Esophagus mucosa (tissue), 1 donor: ENCODE results near the gene GPR173. TPM values are rescaled to one million over a fixed set of nuclear protein-coding genes. Genes with fewer than 3 reads are reported as not detected.

Experiments used
- ATAC-seq: fragments of 200-7000 bp; cut with Tn5 transposase; one replicate; pipeline ENCODE4 v1.9.1; 2020
- total RNA-seq: library from RNA; stranded (reverse); gene quantifications from one replicate; pipeline ENCODE4 v1.2.4, GENCODE V29; 2023
- donor health status: DM: yes; HTN: yes; CAD: no.

Gene GPR173, protein sequence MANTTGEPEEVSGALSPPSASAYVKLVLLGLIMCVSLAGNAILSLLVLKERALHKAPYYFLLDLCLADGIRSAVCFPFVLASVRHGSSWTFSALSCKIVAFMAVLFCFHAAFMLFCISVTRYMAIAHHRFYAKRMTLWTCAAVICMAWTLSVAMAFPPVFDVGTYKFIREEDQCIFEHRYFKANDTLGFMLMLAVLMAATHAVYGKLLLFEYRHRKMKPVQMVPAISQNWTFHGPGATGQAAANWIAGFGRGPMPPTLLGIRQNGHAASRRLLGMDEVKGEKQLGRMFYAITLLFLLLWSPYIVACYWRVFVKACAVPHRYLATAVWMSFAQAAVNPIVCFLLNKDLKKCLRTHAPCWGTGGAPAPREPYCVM
- 0.08 TPM for total RNA-seq

DNA sequence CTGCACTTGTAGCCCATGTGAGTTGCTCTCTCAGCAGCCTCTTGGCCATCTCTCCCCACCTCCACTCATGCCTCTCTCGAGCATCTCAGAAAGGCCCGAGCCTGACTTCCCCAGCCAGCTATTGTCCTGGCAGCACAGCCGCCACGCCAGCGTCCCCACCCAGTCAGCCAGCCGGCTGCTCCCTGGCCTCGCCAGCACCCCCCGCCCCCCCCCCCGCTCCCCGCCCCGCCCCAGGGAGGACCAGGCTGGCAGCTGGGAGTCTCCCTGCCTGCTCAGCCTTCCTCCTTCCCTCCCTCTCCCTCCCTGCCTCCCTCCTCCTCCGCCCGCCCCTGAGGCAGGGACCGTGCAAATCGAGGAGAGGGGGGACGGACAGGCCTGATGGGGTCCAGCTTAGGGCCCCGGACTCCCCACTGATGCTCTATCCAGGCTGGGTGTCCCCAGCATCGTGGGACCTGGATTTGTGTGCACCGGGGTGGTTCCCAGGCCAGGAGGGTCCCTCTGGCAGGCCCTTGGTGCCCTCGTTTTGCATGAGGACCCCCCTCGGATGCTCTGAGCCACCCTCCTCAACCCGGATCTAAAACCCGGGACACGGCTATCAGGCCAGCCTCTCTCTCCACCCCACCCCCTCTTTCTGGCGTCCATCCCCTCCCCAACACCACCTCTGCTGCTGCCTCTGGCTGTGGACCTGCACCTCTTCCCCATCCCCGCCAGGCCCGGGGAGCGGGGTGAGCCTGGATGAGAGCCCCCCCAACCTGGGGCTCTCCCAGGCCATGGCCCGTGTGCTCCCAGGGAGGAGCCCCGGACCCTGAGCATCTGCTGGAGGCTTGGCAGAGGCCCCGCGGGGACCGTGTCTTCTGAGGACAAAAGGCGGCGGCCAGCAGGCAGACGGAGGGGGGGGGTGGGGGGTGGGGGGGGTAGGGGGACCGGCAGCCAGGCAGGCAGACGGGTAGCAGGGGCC, at the start of gene GPR173:
Gene GPR173 (plus strand): TSS at position 621 of the 958 bp plus-strand sequence. CDS start 27,833 bp downstream, outside the sequence.
- peak; percentile 41 for ATAC-seq

DNA sequence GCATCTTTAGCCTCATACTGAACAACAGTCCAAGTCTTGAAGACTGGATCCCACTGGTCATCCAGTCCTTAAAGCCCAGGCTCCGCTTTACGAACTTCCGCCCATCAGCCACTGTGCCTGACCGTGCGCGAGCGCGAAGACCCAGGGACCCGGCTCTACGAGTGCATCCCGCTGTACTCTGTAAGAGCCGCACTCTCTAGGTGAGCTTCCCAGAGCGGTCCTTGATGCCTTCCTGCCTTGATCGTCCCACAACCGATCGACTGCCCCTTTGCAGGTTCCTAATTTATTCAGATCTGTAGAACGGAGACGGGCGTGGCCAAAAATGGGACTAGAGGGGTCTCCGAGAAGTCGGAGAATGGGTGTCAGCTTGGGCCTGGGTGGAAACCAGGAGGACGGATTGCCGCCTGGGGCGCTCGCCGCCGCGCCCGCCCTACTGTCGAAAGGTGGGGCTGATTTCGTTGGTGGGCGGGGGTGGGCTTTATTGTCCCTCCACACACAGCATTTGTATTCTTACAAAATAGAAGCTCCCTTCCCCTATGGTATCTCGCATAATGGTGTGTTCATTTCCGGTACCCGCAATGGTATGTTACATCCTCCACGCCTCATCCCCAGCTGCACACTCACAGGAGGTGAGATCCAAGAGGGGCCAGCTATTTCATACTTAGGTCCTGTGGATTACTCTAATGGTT, 48.0 kb upstream of the GPR173 start:
- ATAC-seq = no peak

DNA sequence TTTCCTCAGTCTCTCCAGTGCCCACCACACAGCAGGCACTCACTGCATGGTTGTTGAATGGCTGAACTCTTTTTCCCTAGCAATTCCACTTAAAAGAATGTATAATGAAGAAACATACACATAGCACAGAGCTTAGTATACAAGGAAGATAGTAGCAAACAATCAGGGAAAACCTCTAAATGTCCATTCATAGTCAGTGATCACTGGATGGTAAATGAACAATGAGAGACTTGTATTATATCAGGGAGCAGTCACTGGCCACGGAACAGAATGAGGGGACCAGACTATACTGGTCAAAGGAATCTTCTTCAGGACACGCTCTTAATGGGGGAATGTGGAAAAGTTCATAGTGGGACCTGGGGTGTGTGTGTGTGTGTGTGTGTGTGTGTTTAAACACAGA, 46.6 kb upstream of the GPR173 start:
- no peak for ATAC-seq

DNA sequence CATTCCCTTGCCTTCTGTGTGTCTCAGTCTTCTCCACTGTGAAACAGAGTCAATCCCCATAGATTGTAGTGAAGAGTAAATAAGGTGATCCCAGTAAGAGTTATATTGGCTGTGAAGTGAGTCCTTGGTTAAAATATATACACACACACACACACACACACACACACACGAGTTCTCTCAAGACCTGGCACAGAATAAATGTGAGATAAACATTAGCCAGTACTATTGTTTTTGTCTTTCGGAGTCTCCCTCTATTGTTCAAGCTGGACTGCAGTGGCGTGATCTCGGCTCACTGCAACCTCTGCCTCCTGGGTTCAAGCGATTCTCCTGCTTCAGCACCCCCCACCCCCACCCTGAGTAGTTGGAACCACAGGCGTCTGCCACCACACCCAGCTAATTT, 45.5 kb upstream of the GPR173 start:
- no peak for ATAC-seq

DNA sequence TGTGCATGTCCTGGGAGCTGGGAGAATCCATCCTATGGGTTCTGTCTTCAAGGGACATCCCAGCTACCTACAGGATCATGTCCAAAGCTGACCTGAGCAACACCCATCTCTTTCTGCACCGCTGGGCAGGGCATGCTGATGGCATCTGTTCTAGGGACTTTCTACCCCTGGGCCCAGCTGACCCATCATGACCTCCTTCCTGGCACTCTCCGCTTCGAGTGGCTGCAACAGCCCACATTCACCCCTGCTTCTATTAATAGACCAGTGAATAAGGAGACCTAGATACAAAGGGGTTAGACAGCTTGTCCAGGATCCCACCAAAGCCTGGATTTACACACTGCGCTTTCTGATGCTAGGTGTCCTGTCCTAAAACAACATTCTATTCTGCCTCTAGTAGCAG, 44.6 kb upstream of the GPR173 start:
- no peak for ATAC-seq

DNA sequence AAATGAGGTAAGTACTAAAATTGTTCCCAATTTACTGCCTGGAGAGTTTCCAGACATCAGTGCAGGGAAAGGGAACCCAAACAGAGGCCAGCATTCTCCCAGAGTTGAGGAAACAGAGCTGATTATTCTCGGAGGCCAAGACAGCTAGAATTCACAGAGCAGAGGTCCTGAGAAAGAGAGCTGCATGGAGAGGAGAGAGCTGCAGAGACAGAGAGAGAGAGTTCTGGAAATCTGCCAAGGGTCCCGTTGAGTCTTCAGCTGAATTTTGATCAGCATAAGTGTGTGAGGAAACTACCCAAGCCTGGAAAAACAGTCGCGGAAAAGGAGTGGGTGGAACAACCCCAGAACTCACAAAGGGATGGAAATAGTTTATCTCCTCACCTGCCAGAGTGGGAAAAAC, 43.8 kb upstream of the GPR173 start:
- ATAC-seq = no peak

DNA sequence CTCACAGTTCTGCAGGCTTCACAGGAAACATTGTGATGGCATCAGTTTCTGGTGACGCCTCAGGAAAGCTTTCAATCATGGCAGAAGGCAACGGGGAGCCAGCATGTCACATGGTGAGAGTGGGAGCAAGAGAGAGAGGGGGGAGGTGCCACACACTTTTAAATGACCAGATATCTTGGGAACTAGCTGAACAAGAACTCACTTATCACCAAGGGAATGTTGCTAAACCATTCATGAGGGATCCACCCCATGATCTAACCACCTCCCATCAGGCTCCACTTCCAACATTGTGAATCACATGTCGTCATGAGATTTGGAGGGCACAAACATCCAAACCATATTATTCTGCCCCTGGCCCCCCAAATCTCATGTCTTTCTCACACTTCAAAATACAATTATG, 43.3 kb upstream of the GPR173 start:
- ATAC-seq = no peak

DNA sequence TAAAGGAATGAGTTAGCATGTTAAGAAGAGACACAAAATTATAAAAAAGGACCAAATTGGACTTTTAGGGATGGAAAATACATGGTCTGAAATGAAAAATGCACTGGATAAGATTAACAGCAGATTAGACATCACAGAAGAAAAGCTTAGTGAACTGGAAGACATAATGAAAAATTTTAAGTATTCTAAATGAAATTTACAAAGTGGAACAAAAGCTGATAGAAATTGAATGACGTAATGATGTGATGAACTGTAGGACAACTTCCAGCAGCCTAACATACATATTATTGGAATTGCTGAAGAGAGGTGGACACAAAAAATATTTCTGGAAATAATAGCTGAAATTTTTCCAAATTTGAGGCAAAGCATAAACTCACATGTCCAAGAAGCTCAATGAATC, 39.6 kb upstream of the GPR173 start:
- no peak for ATAC-seq

DNA sequence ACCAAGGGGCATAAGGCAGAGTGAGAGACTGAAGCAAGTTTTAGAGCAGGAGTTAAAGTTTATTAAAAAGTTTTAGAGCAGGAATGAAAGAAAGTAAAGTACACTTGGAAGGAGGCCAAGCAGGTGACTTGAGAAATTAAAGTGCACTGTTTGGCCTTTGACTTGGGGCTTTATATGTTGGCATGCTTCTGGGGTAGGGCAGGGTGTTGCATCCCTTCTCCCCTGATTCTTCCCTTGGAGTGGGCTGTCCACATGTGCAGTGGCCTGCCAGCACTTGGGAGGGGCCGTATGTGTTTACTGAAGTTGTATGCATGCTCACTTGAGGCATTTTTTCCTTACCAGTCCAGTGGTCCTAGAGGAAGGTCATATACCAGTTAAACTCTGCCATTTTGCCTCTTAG, 35.3 kb upstream of the GPR173 start:
- no peak for ATAC-seq

DNA sequence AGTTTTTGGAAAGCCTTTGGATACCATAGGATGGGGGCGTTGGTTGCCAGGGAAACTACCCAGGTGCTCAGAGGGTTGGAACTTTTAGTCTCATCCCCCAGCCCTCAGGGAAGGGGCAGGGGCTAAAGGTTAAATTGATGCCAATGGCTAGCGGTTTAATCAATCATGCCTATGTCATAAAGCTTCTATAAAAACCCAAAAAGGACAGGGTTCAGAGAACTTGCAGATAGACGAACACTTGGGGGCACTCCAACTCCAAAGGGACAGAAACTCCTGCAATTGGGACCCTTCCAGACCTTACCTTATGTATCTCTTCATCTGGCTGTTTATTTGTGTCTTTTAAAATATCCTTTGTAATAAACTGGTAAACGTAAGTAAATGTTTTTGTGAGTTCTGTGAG, 30.0 kb upstream of the GPR173 start:
- ATAC-seq = no peak

DNA sequence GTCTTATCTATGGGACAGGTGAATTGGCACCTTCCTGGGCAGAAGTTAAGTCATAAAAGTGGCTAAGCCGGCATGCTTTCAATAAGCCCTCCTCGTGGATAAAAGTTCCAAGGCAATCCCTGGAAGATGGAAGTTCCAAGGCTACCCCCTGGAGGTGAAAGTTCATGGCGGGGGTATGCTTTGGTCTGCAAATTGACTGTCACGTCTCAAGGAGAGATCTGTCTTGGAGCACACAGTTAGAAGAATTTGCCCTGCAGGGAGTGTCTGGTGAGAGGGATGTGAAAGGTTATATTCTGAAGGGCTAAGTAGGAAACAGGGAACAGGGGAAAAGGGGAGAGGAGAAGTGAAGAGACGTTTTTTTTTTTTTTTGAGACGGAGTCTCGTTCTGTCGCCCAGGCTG, 26.2 kb upstream of the GPR173 start:
- ATAC-seq = no peak

DNA sequence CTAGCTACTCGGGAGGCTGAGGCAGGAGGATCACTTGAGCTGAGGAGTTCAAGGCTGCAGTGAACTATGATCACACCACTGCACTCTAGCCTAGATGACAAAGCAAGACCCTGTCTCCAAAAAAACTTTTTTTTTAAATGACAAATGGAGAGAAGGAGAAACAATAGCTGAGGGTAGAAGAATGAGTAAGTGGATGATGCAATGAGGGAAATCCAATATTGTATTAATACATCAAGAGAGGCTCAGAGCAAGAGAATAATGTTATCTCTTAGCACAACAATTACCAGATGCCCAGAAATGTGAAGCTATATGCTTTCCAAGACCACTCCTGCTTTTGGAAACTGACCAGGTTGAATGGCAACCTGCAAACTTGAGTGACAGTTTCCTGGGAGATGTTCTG, 19.9 kb upstream of the GPR173 start:
- ATAC-seq = no peak

DNA sequence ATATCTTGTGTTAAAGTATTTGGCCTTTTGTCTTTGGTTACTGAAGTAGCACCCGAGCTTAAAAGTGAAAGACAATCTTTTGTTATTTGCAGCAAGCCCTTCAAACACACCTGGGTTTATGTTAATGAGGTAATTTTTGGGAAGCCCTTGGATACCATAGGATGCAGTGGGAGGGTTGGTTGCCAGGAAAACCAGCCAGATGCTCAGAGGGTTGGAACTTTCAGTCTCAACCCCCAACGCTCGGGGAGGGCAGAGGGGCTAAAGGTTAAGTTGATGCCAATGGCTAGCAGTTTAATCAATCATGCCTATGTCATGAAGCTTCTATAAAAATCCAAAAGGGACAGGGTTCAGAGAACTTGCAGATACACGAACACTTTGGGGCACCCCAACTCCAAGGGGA, 17.2 kb upstream of the GPR173 start:
- no peak for ATAC-seq

DNA sequence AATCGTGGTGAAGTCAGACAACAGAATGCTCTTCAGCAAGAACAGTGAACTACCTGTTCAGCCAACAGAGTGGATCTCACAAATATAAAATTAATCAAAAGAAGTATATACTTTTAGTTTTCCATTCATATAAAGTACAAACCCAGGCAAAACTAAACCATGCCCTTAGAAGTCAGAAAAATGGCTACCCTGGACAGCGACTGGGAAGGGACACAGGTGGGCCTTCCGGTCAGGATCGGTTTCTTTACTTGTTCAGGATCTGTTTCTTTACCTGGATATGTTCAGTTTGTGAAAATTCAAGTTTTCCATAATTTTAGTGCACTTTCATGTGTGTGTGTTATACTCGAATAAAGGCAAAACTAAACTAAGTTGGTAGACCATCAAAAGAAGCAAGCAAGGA, 12.4 kb upstream of the GPR173 start:
- ATAC-seq = no peak

DNA sequence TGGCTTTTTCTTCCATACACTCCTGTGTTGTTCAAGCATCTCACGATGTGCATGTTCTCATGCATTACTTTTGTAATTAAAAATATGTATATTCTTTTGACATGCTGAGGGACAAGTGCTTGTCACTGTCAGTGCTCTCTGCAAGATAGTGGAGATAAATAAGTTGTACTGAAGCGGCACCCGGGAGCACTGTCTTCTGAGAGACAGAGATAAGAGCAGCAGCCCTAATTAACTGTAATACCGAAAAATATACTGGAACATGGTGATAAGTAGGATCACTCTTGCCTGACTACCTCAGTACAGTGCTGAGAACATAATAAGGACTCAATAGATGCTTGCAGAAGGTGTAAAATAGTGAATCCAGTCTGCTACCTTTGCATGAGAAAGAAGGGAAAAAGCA, 9.4 kb upstream of the GPR173 start:
- ATAC-seq = no peak

DNA sequence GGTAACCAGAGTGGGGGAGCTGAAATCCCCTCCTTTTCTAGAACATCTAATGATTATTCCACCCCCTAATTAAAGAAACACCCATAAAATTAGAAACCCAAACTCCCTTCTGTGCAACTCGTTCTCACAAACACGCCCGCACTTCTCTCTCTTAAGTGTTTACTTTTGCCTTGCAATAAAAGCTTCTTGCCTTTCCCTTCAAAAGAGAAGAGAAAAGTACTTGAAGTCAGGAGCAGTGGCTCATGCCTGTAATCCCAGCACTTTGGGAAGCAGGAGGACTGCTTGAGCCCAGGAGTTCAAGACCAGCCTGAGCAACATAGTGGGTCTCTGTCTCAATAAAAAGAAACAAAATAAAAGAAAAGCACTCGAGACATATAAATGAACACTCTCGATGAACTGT, 3.6 kb upstream of the GPR173 start:
- no peak for ATAC-seq

DNA sequence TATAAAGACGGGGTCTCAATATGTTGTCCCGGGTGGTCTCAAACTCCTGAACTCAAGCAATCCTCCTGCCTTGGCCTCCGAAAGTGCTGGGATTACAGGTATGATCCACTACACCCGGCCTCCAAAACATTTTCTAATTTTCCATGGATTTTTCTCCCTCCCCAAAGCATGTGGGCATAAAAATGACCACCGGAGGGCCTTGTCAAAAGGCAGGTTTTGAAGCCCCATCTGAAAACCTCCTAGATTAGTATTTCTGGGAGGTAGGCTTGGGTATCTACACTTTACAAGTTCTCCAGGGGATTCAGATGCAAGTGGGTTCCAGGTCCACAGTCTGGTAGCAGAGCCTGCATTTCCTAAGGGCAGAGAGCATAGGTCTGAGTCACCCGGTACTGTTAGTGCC, 1.4 kb upstream of the GPR173 start:
- no peak for ATAC-seq

DNA sequence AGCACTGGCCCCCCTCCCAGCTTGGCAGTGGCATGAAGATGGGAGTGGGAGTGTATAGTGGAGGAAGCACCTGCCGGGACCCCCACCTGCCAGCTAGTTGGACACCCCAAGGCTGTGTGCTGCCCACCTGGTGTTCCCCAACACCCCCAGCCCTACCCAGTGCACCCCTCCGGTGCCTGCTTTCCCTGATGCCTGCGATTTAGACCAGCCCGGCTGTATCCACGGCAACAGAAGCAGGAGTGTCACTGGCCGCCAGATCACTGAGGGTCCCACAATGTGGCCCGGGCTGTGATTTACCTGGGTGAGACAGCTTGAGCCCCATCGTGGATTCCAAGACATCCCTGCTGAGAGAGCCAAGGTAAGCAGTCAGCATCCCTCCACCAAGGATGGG, 533 bp downstream of the GPR173 start:
- no peak for ATAC-seq

DNA sequence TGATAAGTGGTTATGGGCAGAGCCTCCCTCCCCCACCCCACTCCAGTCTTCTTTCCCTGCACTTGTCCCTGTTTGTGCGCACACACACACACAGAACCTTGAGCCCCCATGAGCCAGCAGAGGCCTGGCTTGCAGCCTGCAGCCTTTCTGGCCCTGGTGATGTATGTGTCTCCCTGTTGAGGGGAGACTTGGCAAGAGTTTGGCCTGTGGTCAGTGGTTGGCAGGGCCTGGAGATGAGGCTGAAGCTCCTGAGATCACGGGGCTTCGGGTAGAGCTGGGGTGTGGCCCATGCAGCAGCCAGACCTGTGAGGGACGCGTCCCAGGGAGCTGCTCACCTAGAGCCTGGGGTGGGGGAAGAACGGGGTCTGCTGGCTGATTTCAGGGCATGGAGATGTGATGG, 2.3 kb downstream of the GPR173 start:
- no peak for ATAC-seq

DNA sequence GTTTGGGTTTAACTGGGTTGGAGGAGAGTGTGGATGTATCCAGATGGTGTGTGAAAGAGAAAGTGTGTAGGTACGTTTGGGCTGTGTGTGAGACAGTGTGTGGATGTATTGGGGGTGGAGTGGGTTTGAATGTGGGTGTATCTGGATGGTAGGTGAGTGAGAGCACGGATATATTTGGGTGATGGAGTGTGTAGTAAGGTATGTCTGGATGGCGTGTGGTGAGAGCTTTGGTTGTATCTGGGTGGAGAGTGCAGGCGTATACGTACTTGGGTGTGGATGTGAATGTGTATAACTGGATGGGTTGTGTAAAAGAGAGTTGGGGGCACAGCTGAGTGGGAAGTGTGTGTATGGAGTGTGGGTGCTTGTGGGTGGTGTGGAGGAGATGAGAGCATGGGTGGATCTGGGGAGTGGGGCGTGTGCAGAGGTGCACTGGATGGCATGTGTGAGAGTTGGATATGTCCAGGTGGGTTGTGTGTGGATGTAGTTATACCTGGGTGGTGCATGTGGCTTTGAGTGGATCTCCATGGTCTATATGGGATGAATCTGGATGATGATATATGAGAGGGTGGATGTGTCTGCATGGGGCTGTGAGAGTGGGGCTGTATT, 6.8 kb downstream of the GPR173 start:
- ATAC-seq = no peak

DNA sequence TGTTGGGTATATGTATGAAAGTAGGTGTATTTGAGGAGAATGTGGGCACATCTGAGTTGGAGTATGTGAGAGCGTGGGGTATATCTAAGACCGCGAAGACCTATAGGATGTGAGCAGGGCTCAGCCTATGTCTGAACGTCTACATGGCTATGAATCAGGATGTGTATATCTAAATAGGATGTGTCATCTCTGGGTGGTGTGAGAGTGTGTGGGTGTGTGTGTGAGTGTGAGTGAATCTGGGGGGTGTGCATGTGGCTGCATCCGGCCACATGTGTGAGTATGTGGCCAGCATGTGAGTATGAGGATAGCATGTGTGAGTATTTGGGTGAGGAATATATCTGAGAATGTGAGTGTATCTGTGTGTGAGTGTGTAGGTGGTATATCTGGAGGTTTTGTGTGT, 7.7 kb downstream of the GPR173 start:
- ATAC-seq = peak; percentile 19

DNA sequence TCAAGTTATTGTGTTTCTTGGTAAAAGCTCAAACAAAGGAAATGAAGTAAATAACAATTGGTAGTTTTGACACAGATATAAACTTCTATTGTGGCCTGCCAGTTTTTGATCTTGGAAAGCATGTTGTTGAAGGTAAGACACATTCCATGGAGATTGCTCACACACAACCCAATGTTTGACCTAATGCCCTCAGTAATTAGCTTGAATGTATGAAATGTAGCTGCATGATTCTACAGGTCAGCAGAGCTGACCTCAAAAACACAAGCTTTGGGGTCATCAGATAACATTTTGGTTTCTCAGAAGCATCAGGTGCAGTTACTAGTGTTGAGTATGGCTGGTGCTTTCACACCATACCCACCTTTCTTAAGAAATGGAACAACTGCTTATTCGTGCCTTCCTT, 16.5 kb downstream of the GPR173 start:
- ATAC-seq = no peak

DNA sequence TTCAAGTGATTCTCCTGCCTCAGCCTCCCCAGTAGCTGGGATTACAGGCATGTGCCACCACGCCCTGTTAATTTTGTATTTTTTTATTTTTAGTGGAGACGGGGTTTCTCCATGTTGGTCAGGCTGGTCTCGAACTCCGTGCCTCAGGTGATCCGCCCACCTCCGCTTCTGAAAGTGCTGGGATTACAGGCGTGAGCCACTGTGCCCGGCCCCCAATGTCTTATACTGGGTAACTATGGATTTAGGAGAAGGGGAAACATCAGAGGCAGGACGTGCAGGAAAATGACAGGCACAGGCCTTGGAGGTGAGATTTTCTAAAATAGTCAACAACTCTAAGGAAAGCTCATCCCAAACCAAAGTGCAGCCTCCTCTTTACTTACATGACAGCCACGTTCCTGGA, 22.5 kb downstream of the GPR173 start:
- no peak for ATAC-seq
